Measurements from ENCODE around the gene SENP3. TPM values are rescaled to one million over a fixed set of nuclear protein-coding genes. Genes with fewer than 3 reads are reported as not detected.

The SENP3 gene
- total and polyA plus RNA-seq, 2 experiments from 2014 or later: 35.4 to 61.1 TPM

DNA sequence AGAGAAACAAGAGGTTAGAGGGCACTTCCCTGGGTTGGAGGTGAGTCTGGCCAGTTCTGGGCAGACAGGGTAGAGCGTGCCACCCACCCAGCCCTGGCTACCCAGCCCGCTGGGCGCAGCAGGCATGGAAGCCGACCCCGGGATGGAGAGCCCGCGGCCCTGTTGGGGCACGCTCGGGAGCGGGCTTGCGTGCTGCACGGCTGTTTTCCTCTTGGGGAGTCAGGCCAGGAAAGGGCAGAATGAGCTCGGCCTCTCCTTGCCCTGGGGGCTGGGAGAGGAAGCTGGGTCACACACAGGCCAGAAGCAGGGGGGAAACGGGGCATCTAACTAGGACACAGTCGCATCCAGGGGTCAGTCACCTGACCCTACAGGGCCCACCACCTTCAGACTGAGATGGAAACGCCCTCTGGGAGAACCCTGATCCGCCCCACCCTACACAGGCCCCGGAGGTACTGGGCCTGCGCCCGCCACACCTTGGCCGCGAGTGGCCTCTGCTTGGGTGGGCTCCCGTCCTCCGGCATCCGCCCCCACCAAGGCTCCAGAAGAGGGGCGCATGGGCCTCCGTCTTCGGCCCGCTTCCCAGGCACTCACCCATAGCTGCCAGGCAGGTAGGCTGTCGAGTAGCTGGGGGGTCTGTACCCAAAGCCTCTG lies 27.0 kb downstream of the SENP3 start:
- peaks cover 22% of the 10 kb centered on the region for H3K79me2 ChIP-seq
- H3K9me2 ChIP-seq (replicated peaks; ENCODE audit: insufficient read depth): no peaks in the 10 kb centered on the region
- 95% methylated on average over 27 of the region's 30 CpGs for WGBS (ENCODE audit: low lambda C conversion rate, missing lambda C conversion rate)

GRCh38 chr17:7589204-7589868 lies 27.6 kb downstream of the SENP3 start:
- Histone ChIP-seq H3K4me2 (no peak overlapping the region), H3K36me3 (replicated peaks; ENCODE audit: insufficient read depth, low read depth) (peaks cover under 1% of the 10 kb centered on the region), H3K9me3 (ENCODE audit: low read depth) (no peaks in the 10 kb centered on the region), H3K9me2 (replicated peaks; ENCODE audit: insufficient read depth) (no peaks in the 10 kb centered on the region), H3K79me2 (peaks cover 21% of the 10 kb centered on the region), H3K4me1 (ENCODE audit: insufficient read depth) (no peaks in the 10 kb centered on the region), H3K27me3 (no peaks in the 10 kb centered on the region), H3K27ac (no peak overlapping the region), H4K20me1 (ENCODE audit: insufficient read depth, poor library complexity, severe bottlenecking) (no peaks in the 10 kb centered on the region), H2AFZ (no peak overlapping the region), H3K4me3 (no peak overlapping the region)
- peak; percentile 84 for DNase-seq (ENCODE audit: low spot score)
- WGBS (ENCODE audit: low lambda C conversion rate, missing lambda C conversion rate): 63% methylated on average over 55 of the region's 56 CpGs
- TF ChIP-seq EZH2 (IDR thresholded peaks at IDR 0.05; ENCODE audit: borderline replicate concordance) (no peak), EZH2phosphoT487 (IDR thresholded peaks at IDR 0.05; ENCODE audit: low read depth, severe bottlenecking, unreplicated experiment) (no peak)
- TF ChIP-seq, protein P1, sequence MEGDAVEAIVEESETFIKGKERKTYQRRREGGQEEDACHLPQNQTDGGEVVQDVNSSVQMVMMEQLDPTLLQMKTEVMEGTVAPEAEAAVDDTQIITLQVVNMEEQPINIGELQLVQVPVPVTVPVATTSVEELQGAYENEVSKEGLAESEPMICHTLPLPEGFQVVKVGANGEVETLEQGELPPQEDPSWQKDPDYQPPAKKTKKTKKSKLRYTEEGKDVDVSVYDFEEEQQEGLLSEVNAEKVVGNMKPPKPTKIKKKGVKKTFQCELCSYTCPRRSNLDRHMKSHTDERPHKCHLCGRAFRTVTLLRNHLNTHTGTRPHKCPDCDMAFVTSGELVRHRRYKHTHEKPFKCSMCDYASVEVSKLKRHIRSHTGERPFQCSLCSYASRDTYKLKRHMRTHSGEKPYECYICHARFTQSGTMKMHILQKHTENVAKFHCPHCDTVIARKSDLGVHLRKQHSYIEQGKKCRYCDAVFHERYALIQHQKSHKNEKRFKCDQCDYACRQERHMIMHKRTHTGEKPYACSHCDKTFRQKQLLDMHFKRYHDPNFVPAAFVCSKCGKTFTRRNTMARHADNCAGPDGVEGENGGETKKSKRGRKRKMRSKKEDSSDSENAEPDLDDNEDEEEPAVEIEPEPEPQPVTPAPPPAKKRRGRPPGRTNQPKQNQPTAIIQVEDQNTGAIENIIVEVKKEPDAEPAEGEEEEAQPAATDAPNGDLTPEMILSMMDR (IDR thresholded peaks at IDR 0.05; ENCODE audit: poor library complexity): peak; percentile 68

More for the DNA sequence above, 27.0 kb downstream of the SENP3 start:
- no peaks in the 10 kb centered on the region for H3K27me3 ChIP-seq
- H3K4me1 ChIP-seq (ENCODE audit: insufficient read depth): no peaks in the 10 kb centered on the region
- no peak overlapping the region for H3K27ac ChIP-seq
- H3K4me2 ChIP-seq: no peak overlapping the region
- H2AFZ ChIP-seq: no peak overlapping the region
- H3K36me3 ChIP-seq (replicated peaks; ENCODE audit: insufficient read depth, low read depth): no peaks in the 10 kb centered on the region
- H3K9me3 ChIP-seq (ENCODE audit: low read depth): no peaks in the 10 kb centered on the region
- no peak overlapping the region for H3K4me3 ChIP-seq
- DNase-seq (ENCODE audit: low spot score): no peak
- H4K20me1 ChIP-seq (ENCODE audit: insufficient read depth, poor library complexity, severe bottlenecking): no peaks in the 10 kb centered on the region
- TF ChIP-seq, protein P1 (IDR thresholded peaks at IDR 0.05; ENCODE audit: poor library complexity): no peak
- TF ChIP-seq EZH2phosphoT487 (IDR thresholded peaks at IDR 0.05; ENCODE audit: low read depth, severe bottlenecking, unreplicated experiment) (no peak), EZH2 (IDR thresholded peaks at IDR 0.05; ENCODE audit: borderline replicate concordance) (no peak)

GRCh38 chr17:7589891-7590691 lies 28.4 kb downstream of the SENP3 start, which contains the start of gene SOX15:
SOX15 (minus strand) TSS chr17:7590094; CDS start chr17:7589676, 418 bp downstream.
- no peak within 1 kb of the TSS for H2AFZ ChIP-seq
- peak within 1 kb of the TSS; percentile 65 for H3K27ac ChIP-seq
- H3K9me2 ChIP-seq (replicated peaks; ENCODE audit: insufficient read depth): no peaks in the 10 kb centered on the region
- no peak for TF ChIP-seq EZH2phosphoT487 (IDR thresholded peaks at IDR 0.05; ENCODE audit: low read depth, severe bottlenecking, unreplicated experiment)
- no peak within 1 kb of the TSS for H3K4me2 ChIP-seq
- WGBS (ENCODE audit: low lambda C conversion rate, missing lambda C conversion rate): 85% methylated on average over 21 of the region's 24 CpGs
- peaks cover 18% of the 10 kb centered on the region for H3K79me2 ChIP-seq
- no peak within 1 kb of the TSS for H3K4me3 ChIP-seq
- H4K20me1 ChIP-seq (ENCODE audit: insufficient read depth, poor library complexity, severe bottlenecking): no peaks in the 10 kb centered on the region
- H3K4me1 ChIP-seq (ENCODE audit: insufficient read depth): no peaks in the 10 kb centered on the region
- H3K36me3 ChIP-seq (replicated peaks; ENCODE audit: insufficient read depth, low read depth): peaks cover 5% of the 10 kb centered on the region
- peak; percentile 19 for DNase-seq (ENCODE audit: low spot score)
- H3K9me3 ChIP-seq (ENCODE audit: low read depth): no peaks in the 10 kb centered on the region
- no peaks in the 10 kb centered on the region for H3K27me3 ChIP-seq
